WTC11 (cell line): ENCODE measurements around the gene CGREF1.

Source experiments
- CREB1 ChIP-seq: sonication (generic); formaldehyde crosslinking; IDR thresholded peaks from 2 replicates; pipeline ENCODE4 v1.8.0; 2023; ENCODE audit warnings: mild to moderate bottlenecking, missing genetic modification reagents
- ELF4 ChIP-seq: sonication (generic); formaldehyde crosslinking; IDR thresholded peaks from 2 replicates; pipeline ENCODE4 v1.8.1; 2022; ENCODE audit warnings: low read depth, mild to moderate bottlenecking, moderate library complexity, missing genetic modification reagents
- TF ChIP-seq, protein P1 (sequence below): fragments of 200-600 bp; IDR thresholded peaks from 2 replicates; pipeline ENCODE4 v1.8.0; 2022; ENCODE audit warnings: antibody characterized with exemption

- TF ChIP-seq, protein P1, sequence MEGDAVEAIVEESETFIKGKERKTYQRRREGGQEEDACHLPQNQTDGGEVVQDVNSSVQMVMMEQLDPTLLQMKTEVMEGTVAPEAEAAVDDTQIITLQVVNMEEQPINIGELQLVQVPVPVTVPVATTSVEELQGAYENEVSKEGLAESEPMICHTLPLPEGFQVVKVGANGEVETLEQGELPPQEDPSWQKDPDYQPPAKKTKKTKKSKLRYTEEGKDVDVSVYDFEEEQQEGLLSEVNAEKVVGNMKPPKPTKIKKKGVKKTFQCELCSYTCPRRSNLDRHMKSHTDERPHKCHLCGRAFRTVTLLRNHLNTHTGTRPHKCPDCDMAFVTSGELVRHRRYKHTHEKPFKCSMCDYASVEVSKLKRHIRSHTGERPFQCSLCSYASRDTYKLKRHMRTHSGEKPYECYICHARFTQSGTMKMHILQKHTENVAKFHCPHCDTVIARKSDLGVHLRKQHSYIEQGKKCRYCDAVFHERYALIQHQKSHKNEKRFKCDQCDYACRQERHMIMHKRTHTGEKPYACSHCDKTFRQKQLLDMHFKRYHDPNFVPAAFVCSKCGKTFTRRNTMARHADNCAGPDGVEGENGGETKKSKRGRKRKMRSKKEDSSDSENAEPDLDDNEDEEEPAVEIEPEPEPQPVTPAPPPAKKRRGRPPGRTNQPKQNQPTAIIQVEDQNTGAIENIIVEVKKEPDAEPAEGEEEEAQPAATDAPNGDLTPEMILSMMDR, result no peak
- TF ChIP-seq CREB1 (CRISPR knock-in tag), result no peak
- TF ChIP-seq ELF4 (CRISPR knock-in tag), result no peak
These were observed 26.1 kb downstream of the CGREF1 start for GRCh38 chr2:27092696-27093429.
